IMR-90 (cell line): ENCODE results near the gene USP25. TPM values are rescaled to one million over a fixed set of nuclear protein-coding genes. Genes with fewer than 3 reads are reported as not detected.

Source experiments
- ATAC-seq: fragments of 200-7000 bp; cut with Tn5 transposase; 2 replicates; pipeline ENCODE4 v1.9.1; 2020; ENCODE audit warnings: low read depth, mild to moderate bottlenecking, moderate library complexity
- BruUV-seq: library from RNA; stranded (reverse); fragments of 400-500 nt; replicated peaks from 2 replicates; lab custom pipeline; 2021; lab: Mats Ljungman, UMichigan
- CTCF ChIA-PET: fragments of 300-600 bp; formaldehyde crosslinking; extraction: SDS; loops from one replicate; lab custom pipeline; 2021; ENCODE audit warnings: antibody characterized with exemption; lab: Yijun Ruan, JAX
- POLR2A ChIA-PET: fragments of 300-600 bp; sonication (Branson Sonifier 250); formaldehyde crosslinking; loops from one replicate; lab custom pipeline; 2022; ENCODE audit warnings: antibody characterized with exemption; ENCODE audit not compliant: unreplicated experiment; lab: Charles Lee
- DNase-seq: peaks from one replicate; pipeline ENCODE4 v3.0.0; 2013
- H2AFZ ChIP-seq: replicated peaks from 2 replicates; pipeline ENCODE3; 2013; ENCODE audit warnings: low read length, mild to moderate bottlenecking; ENCODE audit not compliant: poor library complexity
- H2AK5ac ChIP-seq: 2 replicates; pipeline ENCODE4 v1.6.1; 2013; ENCODE audit warnings: low read depth, low read length, inconsistent platforms
- H2AK9ac ChIP-seq: replicated peaks from 2 replicates; pipeline ENCODE3; 2013; ENCODE audit warnings: mild to moderate bottlenecking, low read depth, low read length, moderate library complexity; ENCODE audit not compliant: poor library complexity
- H2BK120ac ChIP-seq: 2 replicates; pipeline ENCODE4 v1.6.1; 2013; ENCODE audit warnings: low read depth, low read length, inconsistent platforms
- H2BK15ac ChIP-seq: 3 replicates; pipeline ENCODE4 v1.6.1; 2013; ENCODE audit warnings: low read depth, low read length, inconsistent platforms
- H2BK20ac ChIP-seq: 2 replicates; pipeline ENCODE4 v1.6.1; 2013; ENCODE audit warnings: low read depth, mild to moderate bottlenecking, inconsistent platforms, low read length, moderate library complexity
- H2BK5ac ChIP-seq: 2 replicates; pipeline ENCODE4 v1.6.1; 2013; ENCODE audit warnings: mild to moderate bottlenecking, low read depth, low read length, inconsistent platforms; ENCODE audit not compliant: poor library complexity, severe bottlenecking
- H3K14ac ChIP-seq: replicated peaks from 2 replicates; pipeline ENCODE4 v1.6.1; 2013; ENCODE audit warnings: low read depth, low read length, inconsistent platforms
- H3K18ac ChIP-seq: 2 replicates; pipeline ENCODE4 v1.6.1; 2013; ENCODE audit warnings: low read depth, low read length, control low read depth
- H3K23ac ChIP-seq: 2 replicates; pipeline ENCODE4 v1.6.1; 2013; ENCODE audit warnings: low read depth, low read length, inconsistent platforms
- H3K27ac ChIP-seq: 2 replicates; pipeline ENCODE4 v1.5.1; 2013; ENCODE audit warnings: mild to moderate bottlenecking, control low read depth, low read length; ENCODE audit not compliant: insufficient read depth
- H3K27me3 ChIP-seq: 2 replicates; pipeline ENCODE4 v1.6.1; 2013; ENCODE audit warnings: low read length; ENCODE audit not compliant: control insufficient read depth, insufficient read depth
- H3K36me3 ChIP-seq: 2 replicates; pipeline ENCODE4 v1.6.1; 2013; ENCODE audit warnings: low read length, mixed read lengths; ENCODE audit not compliant: control insufficient read depth, insufficient read depth
- H3K4ac ChIP-seq: 2 replicates; pipeline ENCODE4 v1.6.1; 2013; ENCODE audit warnings: low read depth, low read length, inconsistent platforms
- H3K4me1 ChIP-seq: 2 replicates; pipeline ENCODE4 v1.6.1; 2013; ENCODE audit warnings: low read length, mixed read lengths; ENCODE audit not compliant: control insufficient read depth, insufficient read depth
- H3K4me2 ChIP-seq: 2 replicates; pipeline ENCODE4 v1.6.1; 2013; ENCODE audit warnings: low read depth, mild to moderate bottlenecking, control low read depth, low read length, moderate library complexity
- H3K4me3 ChIP-seq: 2 replicates; pipeline ENCODE4 v1.5.1; 2013; ENCODE audit warnings: low read depth, mild to moderate bottlenecking, control low read depth, low read length, moderate library complexity; ENCODE audit not compliant: insufficient read depth
- H3K56ac ChIP-seq: 2 replicates; pipeline ENCODE4 v1.6.1; 2013; ENCODE audit warnings: low read length, inconsistent platforms; ENCODE audit not compliant: insufficient read depth; ENCODE audit errors: extremely low read depth
- H3K79me1 ChIP-seq, 2 experiments: 2 replicates each; pipeline ENCODE4 v1.6.1; 2013; ENCODE audit warnings: low read length in 2 of 2, inconsistent platforms in 1 of 2, low read depth in 1 of 2
- H3K9ac ChIP-seq: 2 replicates; pipeline ENCODE4 v1.6.1; 2013; ENCODE audit warnings: low read depth, low read length, control low read depth
- H3K9me1 ChIP-seq: 2 replicates; pipeline ENCODE4 v1.6.1; 2013; ENCODE audit warnings: low read length, inconsistent platforms; ENCODE audit not compliant: insufficient read depth
- H3K9me3 ChIP-seq: 2 replicates; pipeline ENCODE4 v1.6.1; 2013; ENCODE audit warnings: low read length; ENCODE audit not compliant: control insufficient read depth, insufficient read depth
- H4K20me1 ChIP-seq: 2 replicates; pipeline ENCODE4 v1.6.1; 2013; ENCODE audit warnings: low read length, inconsistent platforms; ENCODE audit not compliant: insufficient read depth
- H4K5ac ChIP-seq: 2 replicates; pipeline ENCODE4 v1.6.1; 2013; ENCODE audit warnings: mild to moderate bottlenecking, low read depth, low read length, control low read depth
- H4K8ac ChIP-seq, 2 experiments: 2 replicates each; pipeline ENCODE4 v1.6.1; 2013; ENCODE audit warnings: low read depth in 2 of 2, low read length in 2 of 2, control low read depth in 1 of 2, inconsistent platforms in 1 of 2
- H4K91ac ChIP-seq: 2 replicates; pipeline ENCODE4 v1.6.1; 2013; ENCODE audit warnings: low read depth, low read length, inconsistent platforms; ENCODE audit not compliant: insufficient read depth
- BHLHE40 ChIP-seq: fragments of 150-350 bp; IDR thresholded peaks from 2 replicates; pipeline ENCODE4 v1.6.1; 2016; ENCODE audit warnings: mild to moderate bottlenecking, low read depth, low read length
- ELK1 ChIP-seq: fragments of 150-350 bp; IDR thresholded peaks from 2 replicates; pipeline ENCODE4 v1.6.1; 2016; ENCODE audit warnings: low read depth, mild to moderate bottlenecking, low read length, moderate library complexity, borderline replicate concordance
- MAFK ChIP-seq: IDR thresholded peaks from 2 replicates; pipeline ENCODE4 v1.6.1; 2012; ENCODE audit warnings: low read depth, low read length, improper control_type of control experiment
- MAZ ChIP-seq: IDR thresholded peaks from 2 replicates; pipeline ENCODE4 v1.6.1; 2012; ENCODE audit warnings: low read depth, mild to moderate bottlenecking, low read length, improper control_type of control experiment, moderate library complexity, borderline replicate concordance
- RAD21 ChIP-seq: IDR thresholded peaks from 2 replicates; pipeline ENCODE4 v1.6.1; 2012; ENCODE audit warnings: low read length, improper control_type of control experiment
- WGBS, 2 experiments: methylation state at CpG; one replicate each; pipeline versions ENCODE4 v1.1.5 to v1.1.7; 2013; ENCODE audit warnings: missing lambda C conversion rate in 2 of 2; ENCODE audit not compliant: insufficient read length in 1 of 2; ENCODE audit errors: extremely low coverage in 2 of 2; 5-methylcytosine and 5-hydroxymethylcytosine counted together
- dilution Hi-C: fragments of 300-500 bp; cut with HindIII; formaldehyde crosslinking; loops from one replicate; pipeline ENCODE4 v1.14.3; 2018; ENCODE audit warnings: low sequenced_read_pairs; ENCODE audit not compliant: unreplicated experiment
- in situ Hi-C: fragments of 300-500 bp; cut with MboI; formaldehyde crosslinking; loops from 3 replicates; pipeline ENCODE4 v1.14.3; 2019; ENCODE audit warnings: low sequenced_read_pairs, inconsistent platforms, mixed read lengths
- intact Hi-C: fragments of 100-400 bp; cut with micrococcal nuclease; formaldehyde crosslinking; loops from 2 replicates; pipeline ENCODE4 v1.10.0; 2022
- polyA plus RNA-seq, 3 experiments: library from polyadenylated mRNA; depleted of rRNA; stranded (reverse); fragments of >200 nt; gene quantifications; 2 replicates each; pipeline ENCODE4 v1.2.3, GENCODE V29; 2012; ENCODE audit warnings: low replicate concordance in 1 of 3
- total RNA-seq: library from RNA; depleted of rRNA; stranded (reverse); fragments of >200 nt; gene quantifications from 2 replicates; pipeline ENCODE4 v1.2.3, GENCODE V29; 2012

USP25 gene
- total and polyA plus RNA-seq, 2 of the 4 experiments (the other 2 are of a cell fraction): 9.3 to 23.3 TPM

- Histone ChIP-seq H3K4me3 (no peak overlapping the region), H3K4me1 (peaks cover 8% of the 10 kb centered on the region), H2AK5ac (no peak overlapping the region), H3K23ac (no peak overlapping the region), H3K18ac (no peak overlapping the region), H4K20me1 (no peaks in the 10 kb centered on the region), H3K4ac (no peak overlapping the region), H3K79me1 (no peaks in the 10 kb centered on the region), H2BK5ac (no peak overlapping the region), H3K27ac (no peak overlapping the region), H4K91ac (no peak overlapping the region), H2BK15ac (no peak overlapping the region), H3K9me1 (peaks cover 5% of the 10 kb centered on the region; the same call in 1 of the 2 replicates), H2AFZ (no peak overlapping the region), H2BK120ac (no peak overlapping the region), H3K4me2 (no peak overlapping the region), H3K56ac (no peak overlapping the region), H3K14ac (no peak overlapping the region), H3K9me3 (peaks cover 13% of the 10 kb centered on the region), H2AK9ac (no peak overlapping the region), H2BK20ac (no peak overlapping the region), H3K36me3 (no peaks in the 10 kb centered on the region), H3K9ac (no peak overlapping the region), H3K27me3 (no peaks in the 10 kb centered on the region), H4K8ac (no peak overlapping the region), H4K5ac (no peak overlapping the region)
- DNase-seq (no peak), ATAC-seq (no peak)
- ChIA-PET POLR2A (no interaction called here), CTCF (no interaction called here)
- intact Hi-C loops (no loop called here), dilution Hi-C loops (no loop called here), in situ Hi-C loops (no loop called here)
- WGBS, 2 experiments: no CpG with 5 or more reads among the region's 2 CpGs
- no peak for TF ChIP-seq BHLHE40
- no peak for TF ChIP-seq RAD21
- TF ChIP-seq MAZ: no peak
- TF ChIP-seq ELK1: no peak
- TF ChIP-seq MAFK: no peak
- no TSS peak for BruUV-seq
These were observed 41.0 kb upstream of the USP25 start for GRCh38 chr21:15688809-15689208.
